Right atrium auricular region (tissue), 2 donors: ENCODE measurements around the gene RIPK4. TPM values are rescaled to one million over a fixed set of nuclear protein-coding genes. Genes with fewer than 3 reads are reported as not detected.

Experiments used
- DNase-seq: peaks from one replicate; pipeline ENCODE4 v3.0.0-alpha.2; 2019; ENCODE audit warnings: low spot score
- H3K27ac ChIP-seq, 2 donors: fragments of 200-600 bp; sonication (generic); 1 replicate in 1 of 2; 2 replicates in 1 of 2; pipeline ENCODE4 v1.5.1; 2016 to 2019
- H3K27me3 ChIP-seq, 2 donors: fragments of 200-600 bp; sonication (generic); one replicate each; pipeline versions ENCODE4 v1.5.1 to v1.6.0; 2017 to 2019
- H3K36me3 ChIP-seq: fragments of 200-600 bp; sonication (generic); one replicate; pipeline ENCODE4 v1.5.1; 2016
- H3K4me1 ChIP-seq, 2 donors: fragments of 200-600 bp; sonication (generic); one replicate each; pipeline versions ENCODE4 v1.5.1 to v1.6.0; 2017 to 2019
- H3K4me3 ChIP-seq, 2 donors: fragments of 200-600 bp; sonication (generic); 1 replicate in 1 of 2; 2 replicates in 1 of 2; pipeline ENCODE4 v1.5.1; 2017 to 2019; ENCODE audit warnings: mild to moderate bottlenecking in 1 of 2, moderate library complexity in 1 of 2
- H3K9me3 ChIP-seq, 2 donors: fragments of 200-600 bp; sonication (generic); one replicate each; pipeline ENCODE4 v1.5.1; 2019
- CTCF ChIP-seq, 2 donors: fragments of 200-600 bp; sonication (generic); IDR thresholded peaks; one replicate each; pipeline ENCODE4 v1.5.1; 2019; ENCODE audit warnings: antibody characterized with exemption in 2 of 2
- total RNA-seq, 2 donors: library from RNA; depleted of rRNA; stranded (reverse); fragments of >200 nt; gene quantifications; one replicate each; pipeline ENCODE4 v1.1.0, GENCODE V29; 2016

The RIPK4 gene
- total RNA-seq, 2 donors from 2014 or later = 2.1 to 3.5 TPM

- no peak for TF ChIP-seq CTCF (IDR thresholded peaks at IDR 0.05)
- H3K27ac ChIP-seq = no peak overlapping the region
- no peaks in the 10 kb centered on the region for H3K27me3 ChIP-seq
- no peaks in the 10 kb centered on the region for H3K36me3 ChIP-seq
- H3K9me3 ChIP-seq = peaks cover 0 to 23% of the 10 kb centered on the region in 2 donors
- DNase-seq = no peak
- H3K4me3 ChIP-seq = no peak overlapping the region
- no peaks in the 10 kb centered on the region for H3K4me1 ChIP-seq
Measured at GRCh38 chr21:41736423-41736822, 30.4 kb downstream of the RIPK4 start.

DNA sequence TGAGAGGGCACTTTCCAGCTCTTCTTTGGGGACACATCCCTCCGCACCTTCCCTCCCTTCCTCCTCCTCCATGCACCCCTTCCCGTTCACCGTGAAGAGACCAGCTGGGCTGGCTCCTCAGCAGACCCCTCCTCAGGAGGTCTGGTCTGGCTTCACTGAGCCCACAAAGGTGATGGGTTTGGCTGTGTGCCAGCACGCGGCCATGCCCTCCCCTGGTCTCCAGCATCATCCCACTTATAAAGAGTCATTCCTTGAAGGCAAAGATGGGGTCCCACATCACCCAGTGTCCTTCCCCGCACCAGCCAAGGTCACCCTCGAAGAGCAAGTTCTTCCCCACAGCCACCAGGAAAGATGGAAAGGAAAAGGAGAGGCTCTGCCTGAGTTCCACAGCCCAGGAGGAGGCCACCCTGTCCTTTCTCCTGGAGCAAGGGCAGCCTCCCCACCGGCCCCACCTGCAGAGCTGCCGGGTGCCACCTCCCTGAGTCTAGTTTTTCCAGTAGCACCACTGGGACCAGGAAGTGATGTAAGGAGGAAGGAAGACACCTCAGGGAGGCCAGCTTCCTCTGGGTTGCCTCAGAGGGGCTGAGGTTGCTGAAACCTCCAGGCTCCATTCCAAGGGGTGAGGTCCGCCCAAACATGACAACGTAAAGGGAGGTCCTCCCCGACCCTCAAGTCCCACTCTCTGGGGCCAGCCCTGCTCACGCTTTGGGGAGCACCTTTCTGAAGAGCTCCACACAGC, 32.7 kb downstream of the RIPK4 start:
- Histone ChIP-seq H3K27me3 (no peaks in the 10 kb centered on the region), H3K4me3 (no peak overlapping the region), H3K27ac (no peak overlapping the region), H3K9me3 (peaks cover 0 to 24% of the 10 kb centered on the region in 2 donors), H3K36me3 (no peaks in the 10 kb centered on the region), H3K4me1 (no peaks in the 10 kb centered on the region)
- no peak for TF ChIP-seq CTCF (IDR thresholded peaks at IDR 0.05)
- DNase-seq = no peak

DNA sequence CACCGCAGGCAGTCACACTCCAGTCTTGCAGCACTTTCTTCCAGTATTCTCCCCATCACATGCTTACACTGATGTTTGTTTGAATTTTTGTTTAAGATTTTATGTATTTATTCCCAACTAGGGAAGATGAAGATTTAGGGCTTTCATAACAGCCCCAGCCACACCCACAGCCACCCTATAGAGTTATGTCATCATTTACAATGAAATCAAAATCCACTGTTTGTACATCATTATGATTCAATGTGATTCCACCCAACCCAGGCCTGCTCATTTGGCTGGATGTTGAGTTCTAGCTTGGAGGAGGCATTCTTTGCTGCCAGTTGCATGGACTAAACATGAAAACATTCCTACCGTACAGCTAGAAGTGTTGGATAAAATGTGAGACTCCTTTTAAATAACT, 35.8 kb downstream of the RIPK4 start:
- peaks cover 0 to 14% of the 10 kb centered on the region in 2 donors for H3K9me3 ChIP-seq
- H3K27ac ChIP-seq = no peak overlapping the region
- H3K4me1 ChIP-seq = peaks cover 0 to 16% of the 10 kb centered on the region in 2 donors
- no peak overlapping the region for H3K4me3 ChIP-seq
- no peaks in the 10 kb centered on the region for H3K36me3 ChIP-seq
- H3K27me3 ChIP-seq = no peaks in the 10 kb centered on the region
- DNase-seq = no peak
- TF ChIP-seq CTCF (IDR thresholded peaks at IDR 0.05) = no peak

DNA sequence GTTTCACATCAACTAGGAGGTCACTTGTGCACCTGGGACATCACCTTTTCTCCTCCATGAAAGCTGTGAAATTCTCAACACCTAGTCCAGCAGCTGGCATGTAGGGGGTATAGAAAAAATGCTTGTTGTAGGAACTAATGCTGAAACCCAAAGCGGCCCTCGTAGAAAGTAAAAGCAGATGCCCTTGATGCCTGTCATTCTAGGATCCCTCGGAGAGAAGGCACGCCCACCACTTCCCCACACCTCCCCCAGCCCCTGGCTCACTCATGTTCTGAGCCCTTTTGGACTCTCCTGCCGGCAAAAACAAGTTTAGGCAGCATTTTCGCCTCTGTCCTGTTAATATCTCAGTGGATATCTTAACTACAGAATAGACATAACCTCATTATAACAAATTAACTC, 36.5 kb downstream of the RIPK4 start:
- Histone ChIP-seq H3K36me3 (no peaks in the 10 kb centered on the region), H3K4me1 (peaks cover 0 to 16% of the 10 kb centered on the region in 2 donors), H3K27ac (no peak overlapping the region), H3K4me3 (no peak overlapping the region), H3K9me3 (peaks cover 0 to 14% of the 10 kb centered on the region in 2 donors), H3K27me3 (no peaks in the 10 kb centered on the region)
- TF ChIP-seq CTCF (IDR thresholded peaks at IDR 0.05) = no peak
- no peak for DNase-seq

- Histone ChIP-seq H3K4me1 (peaks cover 0 to 16% of the 10 kb centered on the region in 2 donors), H3K9me3 (peaks cover 0 to 14% of the 10 kb centered on the region in 2 donors), H3K27ac (no peak overlapping the region), H3K36me3 (no peaks in the 10 kb centered on the region), H3K27me3 (no peaks in the 10 kb centered on the region), H3K4me3 (no peak overlapping the region)
- no peak for DNase-seq
- no peak for TF ChIP-seq CTCF (IDR thresholded peaks at IDR 0.05)
Measured at GRCh38 chr21:41729701-41730366, 37.0 kb downstream of the RIPK4 start.
